ENCODE data around the gene EEF1A2.

Gene EEF1A2

DNA sequence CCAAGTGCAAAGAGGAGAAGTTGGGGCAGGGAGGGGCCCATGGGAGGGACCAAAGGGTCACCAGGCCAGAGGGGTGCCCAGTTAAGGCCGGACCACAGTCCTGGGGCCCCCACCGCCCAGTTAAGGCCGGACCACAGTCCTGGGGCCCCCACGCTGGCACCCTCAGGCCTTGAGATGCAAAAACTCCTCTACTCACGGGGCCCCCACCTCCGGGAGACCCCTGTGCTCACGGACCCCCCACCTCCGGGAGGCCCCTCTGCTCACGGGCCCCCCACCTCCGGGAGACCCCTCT, 43.4 kb downstream of the EEF1A2 start:
- H3K9me3 ChIP-seq: no peaks in the 10 kb centered on the region
- no peaks in the 10 kb centered on the region for H3K4me1 ChIP-seq (ENCODE audit: control insufficient read depth in 1 of 2, insufficient read depth in 1 of 2, low read depth in 1 of 2, low read length in 1 of 2)
- no peak overlapping the region for H3K27ac ChIP-seq
- TF ChIP-seq, protein P1, sequence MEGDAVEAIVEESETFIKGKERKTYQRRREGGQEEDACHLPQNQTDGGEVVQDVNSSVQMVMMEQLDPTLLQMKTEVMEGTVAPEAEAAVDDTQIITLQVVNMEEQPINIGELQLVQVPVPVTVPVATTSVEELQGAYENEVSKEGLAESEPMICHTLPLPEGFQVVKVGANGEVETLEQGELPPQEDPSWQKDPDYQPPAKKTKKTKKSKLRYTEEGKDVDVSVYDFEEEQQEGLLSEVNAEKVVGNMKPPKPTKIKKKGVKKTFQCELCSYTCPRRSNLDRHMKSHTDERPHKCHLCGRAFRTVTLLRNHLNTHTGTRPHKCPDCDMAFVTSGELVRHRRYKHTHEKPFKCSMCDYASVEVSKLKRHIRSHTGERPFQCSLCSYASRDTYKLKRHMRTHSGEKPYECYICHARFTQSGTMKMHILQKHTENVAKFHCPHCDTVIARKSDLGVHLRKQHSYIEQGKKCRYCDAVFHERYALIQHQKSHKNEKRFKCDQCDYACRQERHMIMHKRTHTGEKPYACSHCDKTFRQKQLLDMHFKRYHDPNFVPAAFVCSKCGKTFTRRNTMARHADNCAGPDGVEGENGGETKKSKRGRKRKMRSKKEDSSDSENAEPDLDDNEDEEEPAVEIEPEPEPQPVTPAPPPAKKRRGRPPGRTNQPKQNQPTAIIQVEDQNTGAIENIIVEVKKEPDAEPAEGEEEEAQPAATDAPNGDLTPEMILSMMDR (IDR thresholded peaks at IDR 0.05): no peak
- H3K27me3 ChIP-seq: peaks cover 67% of the 10 kb centered on the region
- no peak overlapping the region for H3K4me3 ChIP-seq (ENCODE audit: low read depth in 1 of 2, low read length in 1 of 2)
- no peaks in the 10 kb centered on the region for H3K36me3 ChIP-seq

GRCh38 chr20:63454731-63455567, 43.9 kb downstream of the EEF1A2 start:
- TF ChIP-seq, protein P1 (IDR thresholded peaks at IDR 0.05): no peak
- Histone ChIP-seq H3K27me3 (peaks cover 67% of the 10 kb centered on the region), H3K27ac (no peak overlapping the region), H3K4me1 (ENCODE audit: control insufficient read depth in 1 of 2, insufficient read depth in 1 of 2, low read depth in 1 of 2, low read length in 1 of 2) (no peaks in the 10 kb centered on the region), H3K4me3 (ENCODE audit: low read depth in 1 of 2, low read length in 1 of 2) (no peak overlapping the region), H3K36me3 (no peaks in the 10 kb centered on the region), H3K9me3 (no peaks in the 10 kb centered on the region)

DNA sequence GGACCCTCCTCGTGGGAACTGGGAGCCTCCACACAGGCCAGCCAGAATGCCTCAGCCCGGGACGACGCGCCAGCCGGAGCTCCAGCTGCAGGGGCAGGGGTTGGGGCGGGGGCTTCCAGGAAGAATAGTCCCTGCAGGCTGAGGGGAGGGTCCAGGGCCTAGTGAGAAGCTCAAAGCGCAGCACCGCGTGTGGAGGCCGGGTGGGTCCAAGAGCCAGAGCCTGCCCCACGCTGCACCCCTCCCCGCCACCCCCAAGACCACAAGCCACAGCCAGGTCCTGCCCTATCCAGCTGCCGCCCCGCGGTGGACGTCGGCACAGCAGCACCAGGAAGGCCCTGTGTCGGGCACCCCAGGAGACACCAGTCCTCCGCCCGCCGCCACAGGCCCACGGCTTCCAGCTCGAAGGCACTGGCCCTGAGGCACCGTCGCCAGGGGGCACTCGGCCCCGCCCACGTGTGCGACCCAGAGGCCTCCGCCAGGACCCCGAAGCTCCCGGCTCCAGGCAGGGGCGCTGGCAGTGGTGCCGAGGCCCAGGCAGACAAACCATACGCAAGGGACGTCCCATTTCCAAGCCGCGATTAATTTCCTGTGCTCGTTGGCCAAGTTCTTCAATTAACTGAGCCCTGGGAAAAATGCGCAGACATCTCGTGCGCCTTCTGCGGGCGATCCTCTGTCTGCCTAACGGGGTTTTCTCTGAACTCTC, 45.9 kb downstream of the EEF1A2 start:
- H3K4me3 ChIP-seq (ENCODE audit: low read depth in 1 of 2, low read length in 1 of 2): no peak overlapping the region
- no peaks in the 10 kb centered on the region for H3K36me3 ChIP-seq
- peaks cover 64% of the 10 kb centered on the region for H3K27me3 ChIP-seq
- H3K9me3 ChIP-seq: no peaks in the 10 kb centered on the region
- H3K27ac ChIP-seq: no peak overlapping the region
- TF ChIP-seq, protein P1 (IDR thresholded peaks at IDR 0.05): no peak
- no peaks in the 10 kb centered on the region for H3K4me1 ChIP-seq (ENCODE audit: control insufficient read depth in 1 of 2, insufficient read depth in 1 of 2, low read depth in 1 of 2, low read length in 1 of 2)

DNA sequence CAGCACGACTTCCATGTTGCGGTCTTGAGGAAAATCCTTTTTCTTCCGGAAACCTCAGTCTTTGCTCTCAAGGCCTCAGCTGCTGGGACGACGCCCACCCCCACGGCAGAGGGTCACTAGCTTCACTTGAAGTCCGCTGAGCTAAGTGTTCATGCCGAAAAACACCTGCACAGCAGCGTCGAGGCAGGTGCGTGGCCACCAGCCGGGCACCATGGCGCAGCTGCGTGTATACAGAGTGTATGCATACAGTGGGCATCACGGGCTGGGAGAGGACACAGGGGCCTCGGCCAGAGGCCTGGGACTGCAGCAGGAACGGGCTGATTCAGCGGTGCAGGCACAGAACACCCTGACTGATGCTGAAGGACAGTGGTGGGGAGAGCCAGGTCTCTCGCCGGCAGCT, 46.5 kb downstream of the EEF1A2 start:
- Histone ChIP-seq H3K27me3 (peaks cover 59% of the 10 kb centered on the region), H3K4me1 (ENCODE audit: control insufficient read depth in 1 of 2, insufficient read depth in 1 of 2, low read depth in 1 of 2, low read length in 1 of 2) (no peaks in the 10 kb centered on the region), H3K4me3 (ENCODE audit: low read depth in 1 of 2, low read length in 1 of 2) (no peak overlapping the region), H3K9me3 (no peaks in the 10 kb centered on the region), H3K27ac (no peak overlapping the region), H3K36me3 (no peaks in the 10 kb centered on the region)
- TF ChIP-seq, protein P1 (IDR thresholded peaks at IDR 0.05): no peak

DNA sequence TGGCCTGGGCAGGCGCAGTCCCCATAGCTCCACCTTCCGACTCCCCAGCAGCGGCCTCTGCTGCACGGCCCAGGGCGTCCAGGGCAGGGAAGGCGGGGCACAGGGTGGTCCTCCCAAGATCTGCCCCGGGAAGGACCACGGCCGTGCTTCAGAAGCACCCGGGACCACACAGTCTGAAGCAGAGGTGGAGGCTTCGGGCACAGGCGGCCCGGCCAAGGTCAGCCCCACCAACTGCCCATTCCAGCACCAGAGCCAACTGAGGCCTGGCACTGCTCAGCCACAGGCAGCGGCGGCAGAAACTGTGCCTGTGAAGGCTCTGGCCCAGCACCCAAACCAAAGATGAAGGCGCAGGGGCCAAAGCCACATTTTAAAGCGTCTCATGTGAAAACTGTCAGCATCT, 47.1 kb downstream of the EEF1A2 start:
- Histone ChIP-seq H3K27ac (no peak overlapping the region), H3K4me3 (ENCODE audit: low read depth in 1 of 2, low read length in 1 of 2) (no peak overlapping the region), H3K9me3 (no peaks in the 10 kb centered on the region), H3K4me1 (ENCODE audit: control insufficient read depth in 1 of 2, insufficient read depth in 1 of 2, low read depth in 1 of 2, low read length in 1 of 2) (no peaks in the 10 kb centered on the region), H3K36me3 (no peaks in the 10 kb centered on the region), H3K27me3 (peaks cover 54% of the 10 kb centered on the region)
- TF ChIP-seq, protein P1 (IDR thresholded peaks at IDR 0.05): no peak
